ENCODE measurements around the gene APBB3.
A peak's percentile ranks its signal among the peaks of the same experiment; 100 is the strongest.

The APBB3 gene

DNA sequence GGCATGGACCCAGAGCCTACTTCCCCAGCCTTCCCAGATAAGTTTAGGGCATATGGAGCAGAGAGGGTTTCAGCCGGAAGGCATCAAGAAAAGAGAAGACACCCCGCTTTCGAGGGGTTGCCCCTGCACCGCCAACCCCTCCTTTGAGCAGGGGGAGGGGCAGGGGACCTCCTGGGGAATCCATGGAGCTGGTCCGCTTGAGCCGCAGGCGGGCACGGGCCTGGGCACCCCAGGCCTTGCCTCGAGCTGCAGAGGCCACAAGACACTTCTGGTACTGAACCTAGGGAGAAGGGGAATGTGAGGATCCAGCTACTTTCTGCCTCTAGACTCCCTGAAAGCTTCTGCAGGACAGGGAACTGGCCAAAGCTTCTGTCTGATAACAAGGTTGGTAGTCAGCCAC is 5.9 kb downstream of the APBB3 start:
- POLR2A ChIA-PET, result interaction anchor here (2.6 kb wide), 1 partner anchor 11 kb away, joined by 22 read pairs; the partner anchor contains the start of gene EIF4EBP3
- TF ChIP-seq, protein P1, sequence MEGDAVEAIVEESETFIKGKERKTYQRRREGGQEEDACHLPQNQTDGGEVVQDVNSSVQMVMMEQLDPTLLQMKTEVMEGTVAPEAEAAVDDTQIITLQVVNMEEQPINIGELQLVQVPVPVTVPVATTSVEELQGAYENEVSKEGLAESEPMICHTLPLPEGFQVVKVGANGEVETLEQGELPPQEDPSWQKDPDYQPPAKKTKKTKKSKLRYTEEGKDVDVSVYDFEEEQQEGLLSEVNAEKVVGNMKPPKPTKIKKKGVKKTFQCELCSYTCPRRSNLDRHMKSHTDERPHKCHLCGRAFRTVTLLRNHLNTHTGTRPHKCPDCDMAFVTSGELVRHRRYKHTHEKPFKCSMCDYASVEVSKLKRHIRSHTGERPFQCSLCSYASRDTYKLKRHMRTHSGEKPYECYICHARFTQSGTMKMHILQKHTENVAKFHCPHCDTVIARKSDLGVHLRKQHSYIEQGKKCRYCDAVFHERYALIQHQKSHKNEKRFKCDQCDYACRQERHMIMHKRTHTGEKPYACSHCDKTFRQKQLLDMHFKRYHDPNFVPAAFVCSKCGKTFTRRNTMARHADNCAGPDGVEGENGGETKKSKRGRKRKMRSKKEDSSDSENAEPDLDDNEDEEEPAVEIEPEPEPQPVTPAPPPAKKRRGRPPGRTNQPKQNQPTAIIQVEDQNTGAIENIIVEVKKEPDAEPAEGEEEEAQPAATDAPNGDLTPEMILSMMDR (IDR thresholded peaks at IDR 0.05; ENCODE audit: insufficient read depth, low read length, missing control alignments), result no peak
- no peak for DNase-seq (ENCODE audit: low read depth, low spot score)
- no peak overlapping the region for H3K4me3 ChIP-seq (ENCODE audit: low read depth, low read length)
- CTCF ChIA-PET, result interaction anchor here (1.0 to 1.8 kb wide), 3 partner anchors 11 to 75 kb away, joined by 3 to 17 read pairs (median 4); partner anchors contain the start of genes CD14 and EIF4EBP3

DNA sequence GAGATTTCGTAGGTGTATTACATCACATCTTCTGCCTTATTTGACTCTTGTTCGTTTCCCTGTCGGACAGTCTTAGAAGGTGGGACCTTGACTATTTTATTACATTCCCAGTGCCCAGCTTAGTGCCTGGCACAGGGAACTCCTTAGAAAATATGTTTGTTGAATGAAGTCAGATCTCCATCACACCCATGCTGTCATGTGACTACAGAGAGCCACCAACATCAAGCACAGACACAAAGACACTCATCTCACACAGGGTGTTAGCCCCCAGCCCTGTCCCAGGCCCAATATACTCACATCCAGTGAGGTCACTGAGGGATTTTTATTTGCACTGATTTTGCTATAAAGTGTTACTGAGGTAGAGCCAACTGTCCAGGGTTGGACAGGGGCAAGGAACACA is 6.4 kb downstream of the APBB3 start:
- ChIA-PET CTCF (interaction anchor here (1.3 to 2.3 kb wide), 4 partner anchors 9 to 185 kb away, joined by 4 to 17 read pairs (median 5); partner anchors contain the start of genes CD14 and EIF4EBP3), POLR2A (interaction anchor here (0.9 to 2.6 kb wide), 7 partner anchors 10 to 157 kb away, joined by 3 to 22 read pairs (median 5); partner anchors contain the start of genes ANKHD1, CD14, EIF4EBP3 and IK)
- TF ChIP-seq, protein P1 (IDR thresholded peaks at IDR 0.05; ENCODE audit: insufficient read depth, low read length, missing control alignments), result no peak
- DNase-seq (ENCODE audit: low read depth, low spot score), result no peak
- H3K4me3 ChIP-seq (ENCODE audit: low read depth, low read length), result no peak overlapping the region

DNA sequence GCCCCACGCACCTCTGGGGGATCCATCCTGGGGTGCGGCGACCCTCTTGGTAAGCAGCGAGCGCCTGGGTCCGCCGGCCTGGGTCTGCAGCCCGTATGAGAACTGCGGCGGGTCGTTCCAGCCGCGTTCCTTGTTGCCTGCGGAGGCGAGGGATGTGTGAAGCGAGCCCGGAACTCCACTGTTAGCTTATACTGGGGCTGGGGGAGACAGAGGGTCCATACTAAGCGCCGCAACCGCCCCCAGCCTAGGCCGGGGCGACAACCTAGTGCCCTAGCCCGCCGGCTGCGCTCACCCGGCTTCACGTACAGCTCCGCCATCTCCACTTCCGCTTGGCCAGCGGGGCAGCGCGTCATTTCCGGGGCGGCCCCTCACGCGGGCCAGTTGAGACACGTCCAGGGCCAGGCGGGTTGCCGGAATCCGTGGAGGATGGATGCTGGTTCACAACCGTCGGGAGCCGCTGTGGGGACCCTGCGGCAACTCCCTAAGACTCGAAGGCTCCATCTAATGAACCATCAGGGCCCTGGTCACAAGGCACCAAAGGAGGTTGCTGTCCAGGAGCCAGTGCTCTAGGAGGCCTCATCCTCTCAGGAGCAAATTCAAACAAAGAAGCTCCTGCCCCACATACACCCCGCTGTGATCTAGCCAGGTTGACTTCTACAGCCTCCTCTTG is 7.1 kb downstream of the APBB3 start, which contains the start of gene SRA1:
TSS of gene SRA1 (minus strand) at position 338 of the 670 bp plus-strand sequence. CDS start at position 317, 21 bp downstream.
- POLR2A ChIA-PET, result interaction anchor here (0.6 to 2.6 kb wide), 8 partner anchors 10 to 156 kb away, joined by 3 to 22 read pairs (median 4); partner anchors contain the start of genes ANKHD1, CD14, EIF4EBP3 and IK
- CTCF ChIA-PET, result interaction anchor here (1.3 to 2.3 kb wide), 4 partner anchors 9 to 184 kb away, joined by 4 to 17 read pairs (median 5); partner anchors contain the start of genes CD14 and EIF4EBP3
- TF ChIP-seq, protein P1 (IDR thresholded peaks at IDR 0.05; ENCODE audit: insufficient read depth, low read length, missing control alignments), result peak; percentile 4
- H3K4me3 ChIP-seq (ENCODE audit: low read depth, low read length), result peak within 1 kb of the TSS; percentile 86
- no peak for DNase-seq (ENCODE audit: low read depth, low spot score)

DNA sequence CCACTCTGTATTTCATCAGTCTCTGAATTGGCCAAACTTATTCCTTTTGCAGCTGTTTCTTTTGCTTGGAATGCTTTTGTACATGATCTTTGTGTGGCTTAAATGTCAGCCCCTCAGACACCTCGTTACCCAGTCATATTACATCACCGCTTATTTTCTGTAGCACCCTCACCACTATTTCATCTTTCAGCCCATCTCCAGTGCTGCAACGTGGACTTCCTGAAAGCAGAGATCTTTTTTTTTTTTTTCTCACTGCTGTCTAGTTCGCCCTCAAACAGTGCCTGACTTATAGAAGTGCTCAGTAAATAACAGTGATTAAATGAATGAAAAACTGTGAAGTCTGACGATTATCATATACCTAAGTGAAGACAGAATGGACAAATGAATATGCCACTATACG is 8.0 kb downstream of the APBB3 start:
- ChIA-PET CTCF (interaction anchor here (1.8 to 2.3 kb wide), 2 partner anchors 9 to 10 kb away, joined by 5 to 17 read pairs; partner anchors contain the start of gene EIF4EBP3), POLR2A (interaction anchor here (0.7 to 2.6 kb wide), 3 partner anchors 9 to 118 kb away, joined by 5 to 22 read pairs (median 13); partner anchors contain the start of genes EIF4EBP3, IK and NDUFA2)
- peak overlapping the region; percentile 86 for H3K4me3 ChIP-seq (ENCODE audit: low read depth, low read length)

DNA sequence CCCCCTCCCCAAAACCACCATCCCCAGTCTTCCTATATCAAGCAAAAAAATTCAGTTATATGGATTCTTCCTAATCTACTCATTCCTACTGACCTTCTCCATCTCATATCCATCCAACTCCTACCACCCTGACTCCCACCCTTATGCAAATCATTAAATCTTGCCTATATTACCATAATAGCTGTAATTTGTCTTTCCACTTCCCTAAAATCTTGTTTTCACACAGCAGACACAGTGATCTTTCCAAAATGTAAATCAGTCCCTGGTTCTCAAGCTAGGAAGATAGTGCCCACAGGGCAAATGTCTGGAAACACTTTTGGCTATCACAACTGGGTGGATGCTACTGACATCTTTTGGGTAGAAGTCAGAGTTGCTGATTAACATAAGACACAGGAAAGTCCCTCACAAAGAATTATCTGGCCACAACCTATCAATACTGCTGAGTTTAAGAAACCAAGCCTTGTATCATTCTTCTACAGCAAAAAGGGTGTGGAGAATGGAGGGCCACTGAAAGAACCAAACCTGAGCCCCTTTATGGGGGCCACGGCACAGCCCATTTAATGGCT is 8.6 kb downstream of the APBB3 start:
- TF ChIP-seq, protein P1 (IDR thresholded peaks at IDR 0.05; ENCODE audit: insufficient read depth, low read length, missing control alignments), result no peak
- ChIA-PET CTCF (interaction anchor here (2.3 kb wide), 1 partner anchor 11 kb away, joined by 5 read pairs; no protein-coding TSS in a partner anchor), POLR2A (interaction anchor here (0.7 to 2.6 kb wide), 2 partner anchors 8 to 119 kb away, joined by 5 to 22 read pairs; partner anchors contain the start of gene EIF4EBP3)
- DNase-seq (ENCODE audit: low read depth, low spot score), result no peak
- peak overlapping the region; percentile 86 for H3K4me3 ChIP-seq (ENCODE audit: low read depth, low read length)

More for the DNA sequence above, 8.0 kb downstream of the APBB3 start:
- TF ChIP-seq, protein P1 (IDR thresholded peaks at IDR 0.05; ENCODE audit: insufficient read depth, low read length, missing control alignments), result no peak
- no peak for DNase-seq (ENCODE audit: low read depth, low spot score)
